ENCODE data around the gene EFHD2.

EFHD2 gene

GRCh38 chr1:15390667-15391066 lies 19.0 kb upstream of the EFHD2 start:
- Histone ChIP-seq H3K9ac (ENCODE audit: low read length) (no peak overlapping the region), H2AFZ (ENCODE audit: low read depth, low read length) (no peak overlapping the region), H3K9me3 (ENCODE audit: insufficient read depth, low read length) (no peaks in the 10 kb centered on the region), H3K4me1 (ENCODE audit: low read length) (no peaks in the 10 kb centered on the region), H3K4me2 (ENCODE audit: low read length) (no peak overlapping the region), H3K4me3 (ENCODE audit: low read length) (no peak overlapping the region), H3K27me3 (ENCODE audit: low read depth, low read length) (peaks cover 3% of the 10 kb centered on the region; the same call in 1 of the 2 replicates), H3K79me2 (ENCODE audit: low read length) (no peaks in the 10 kb centered on the region), H4K20me1 (ENCODE audit: insufficient read depth, low read length) (no peaks in the 10 kb centered on the region), H3K36me3 (replicated peaks; ENCODE audit: low read depth, low read length) (no peaks in the 10 kb centered on the region), H3K27ac (ENCODE audit: low read length) (no peak overlapping the region)
- TF ChIP-seq, protein P1, sequence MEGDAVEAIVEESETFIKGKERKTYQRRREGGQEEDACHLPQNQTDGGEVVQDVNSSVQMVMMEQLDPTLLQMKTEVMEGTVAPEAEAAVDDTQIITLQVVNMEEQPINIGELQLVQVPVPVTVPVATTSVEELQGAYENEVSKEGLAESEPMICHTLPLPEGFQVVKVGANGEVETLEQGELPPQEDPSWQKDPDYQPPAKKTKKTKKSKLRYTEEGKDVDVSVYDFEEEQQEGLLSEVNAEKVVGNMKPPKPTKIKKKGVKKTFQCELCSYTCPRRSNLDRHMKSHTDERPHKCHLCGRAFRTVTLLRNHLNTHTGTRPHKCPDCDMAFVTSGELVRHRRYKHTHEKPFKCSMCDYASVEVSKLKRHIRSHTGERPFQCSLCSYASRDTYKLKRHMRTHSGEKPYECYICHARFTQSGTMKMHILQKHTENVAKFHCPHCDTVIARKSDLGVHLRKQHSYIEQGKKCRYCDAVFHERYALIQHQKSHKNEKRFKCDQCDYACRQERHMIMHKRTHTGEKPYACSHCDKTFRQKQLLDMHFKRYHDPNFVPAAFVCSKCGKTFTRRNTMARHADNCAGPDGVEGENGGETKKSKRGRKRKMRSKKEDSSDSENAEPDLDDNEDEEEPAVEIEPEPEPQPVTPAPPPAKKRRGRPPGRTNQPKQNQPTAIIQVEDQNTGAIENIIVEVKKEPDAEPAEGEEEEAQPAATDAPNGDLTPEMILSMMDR (IDR thresholded peaks at IDR 0.05; ENCODE audit: low read depth, low read length) = peak; percentile 10; the same call in 1 of the 2 replicates
- no peak for TF ChIP-seq EZH2phosphoT487 (IDR thresholded peaks at IDR 0.05; ENCODE audit: low read depth)

- H3K36me3 ChIP-seq (replicated peaks; ENCODE audit: low read depth, low read length) = no peaks in the 10 kb centered on the region
- H3K27me3 ChIP-seq (ENCODE audit: low read depth, low read length) = no peaks in the 10 kb centered on the region
- TF ChIP-seq EZH2phosphoT487 (IDR thresholded peaks at IDR 0.05; ENCODE audit: low read depth) = no peak
- TF ChIP-seq, protein P1 (IDR thresholded peaks at IDR 0.05; ENCODE audit: low read depth, low read length) = no peak
Measured at GRCh38 chr1:15391366-15391765, 18.3 kb upstream of the EFHD2 start.

DNA sequence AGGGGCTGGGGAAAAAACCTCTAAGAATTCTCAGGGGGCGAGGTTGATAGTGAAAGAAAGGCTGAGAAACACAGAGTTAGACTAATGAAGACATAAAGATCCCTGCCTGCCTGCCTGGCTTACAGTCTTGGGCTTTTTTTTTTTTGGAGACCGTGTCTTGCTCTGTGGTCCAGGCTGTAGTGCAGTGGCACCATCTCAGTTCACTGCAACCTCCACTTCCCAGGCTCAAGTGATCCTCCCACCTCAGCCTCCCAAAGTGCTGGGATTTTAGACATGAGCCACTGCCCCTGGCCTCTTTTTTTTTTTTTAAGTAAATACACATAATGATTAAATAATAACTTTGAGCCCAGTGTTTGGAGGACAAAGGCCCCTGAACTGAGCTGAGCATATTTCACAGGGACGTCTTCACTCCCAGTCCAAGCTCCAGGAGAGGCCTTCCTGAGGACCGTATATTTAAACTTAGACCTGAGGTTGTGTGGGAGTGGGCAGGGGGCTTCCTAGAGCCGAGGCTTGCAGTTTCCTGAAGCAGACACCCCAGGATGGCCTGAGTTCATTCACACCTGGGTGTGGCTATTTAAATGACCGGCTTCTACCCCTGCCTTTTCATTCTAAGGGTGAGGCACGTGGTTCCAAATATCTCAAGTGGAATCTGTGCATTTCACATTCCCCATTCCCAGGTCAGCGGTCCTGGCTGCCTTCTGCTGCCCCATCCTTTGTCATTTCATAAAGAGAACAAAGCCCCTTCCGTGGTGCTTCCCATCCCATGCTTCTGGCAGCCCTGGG lies 16.0 kb upstream of the EFHD2 start:
- no peak overlapping the region for H3K4me2 ChIP-seq (ENCODE audit: low read length)
- H3K27me3 ChIP-seq (ENCODE audit: low read depth, low read length) = no peaks in the 10 kb centered on the region
- no peak for TF ChIP-seq EZH2phosphoT487 (IDR thresholded peaks at IDR 0.05; ENCODE audit: low read depth)
- TF ChIP-seq, protein P1 (IDR thresholded peaks at IDR 0.05; ENCODE audit: low read depth, low read length) = no peak
- no peaks in the 10 kb centered on the region for H3K4me1 ChIP-seq (ENCODE audit: low read length)
- no peaks in the 10 kb centered on the region for H3K36me3 ChIP-seq (replicated peaks; ENCODE audit: low read depth, low read length)
- H2AFZ ChIP-seq (ENCODE audit: low read depth, low read length) = no peak overlapping the region
- no peak overlapping the region for H3K9ac ChIP-seq (ENCODE audit: low read length)
- H3K79me2 ChIP-seq (ENCODE audit: low read length) = no peaks in the 10 kb centered on the region
- H4K20me1 ChIP-seq (ENCODE audit: insufficient read depth, low read length) = no peaks in the 10 kb centered on the region
- no peaks in the 10 kb centered on the region for H3K9me3 ChIP-seq (ENCODE audit: insufficient read depth, low read length)
- no peak overlapping the region for H3K27ac ChIP-seq (ENCODE audit: low read length)
- no peak overlapping the region for H3K4me3 ChIP-seq (ENCODE audit: low read length)

More at GRCh38 chr1:15391366-15391765, 18.3 kb upstream of the EFHD2 start:
- Histone ChIP-seq H3K79me2 (ENCODE audit: low read length) (no peaks in the 10 kb centered on the region), H3K9ac (ENCODE audit: low read length) (no peak overlapping the region), H3K4me1 (ENCODE audit: low read length) (no peaks in the 10 kb centered on the region), H2AFZ (ENCODE audit: low read depth, low read length) (no peak overlapping the region), H3K9me3 (ENCODE audit: insufficient read depth, low read length) (no peaks in the 10 kb centered on the region), H3K27ac (ENCODE audit: low read length) (no peak overlapping the region), H4K20me1 (ENCODE audit: insufficient read depth, low read length) (no peaks in the 10 kb centered on the region), H3K4me3 (ENCODE audit: low read length) (no peak overlapping the region), H3K4me2 (ENCODE audit: low read length) (no peak overlapping the region)

DNA sequence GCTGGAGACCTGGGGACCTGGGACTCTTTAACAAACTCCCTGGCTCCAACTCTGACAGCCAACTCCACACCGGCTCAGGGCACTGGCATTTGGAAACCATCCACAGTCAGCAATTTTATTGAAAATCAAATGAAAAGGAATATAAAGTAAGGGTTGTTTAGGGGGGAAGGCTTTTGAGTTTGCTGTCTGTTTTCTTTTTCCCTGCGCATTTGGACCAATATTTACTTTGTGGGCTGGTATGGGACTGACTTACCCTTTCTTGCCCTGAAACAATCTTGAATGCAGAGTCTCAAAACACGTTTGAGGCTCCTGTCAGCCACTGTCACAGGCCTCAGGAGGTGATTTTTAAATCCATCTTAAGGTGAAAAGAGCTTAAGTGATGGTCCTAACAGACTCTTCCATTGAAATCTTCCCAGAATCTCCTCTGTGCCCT lies 15.4 kb upstream of the EFHD2 start:
- TF ChIP-seq, protein P1 (IDR thresholded peaks at IDR 0.05; ENCODE audit: low read depth, low read length) = no peak
- no peak for TF ChIP-seq EZH2phosphoT487 (IDR thresholded peaks at IDR 0.05; ENCODE audit: low read depth)
- Histone ChIP-seq H3K4me3 (ENCODE audit: low read length) (no peak overlapping the region), H3K27ac (ENCODE audit: low read length) (no peak overlapping the region), H3K9ac (ENCODE audit: low read length) (no peak overlapping the region), H3K9me3 (ENCODE audit: insufficient read depth, low read length) (no peaks in the 10 kb centered on the region), H3K4me2 (ENCODE audit: low read length) (no peak overlapping the region), H4K20me1 (ENCODE audit: insufficient read depth, low read length) (no peaks in the 10 kb centered on the region), H3K27me3 (ENCODE audit: low read depth, low read length) (no peaks in the 10 kb centered on the region), H3K36me3 (replicated peaks; ENCODE audit: low read depth, low read length) (no peaks in the 10 kb centered on the region), H3K79me2 (ENCODE audit: low read length) (no peaks in the 10 kb centered on the region), H2AFZ (ENCODE audit: low read depth, low read length) (no peak overlapping the region), H3K4me1 (ENCODE audit: low read length) (no peaks in the 10 kb centered on the region)

All from OCI-LY3 (cell line).